H9 (cell line): ENCODE measurements around the gene GAS2L2. TPM values are rescaled to one million over a fixed set of nuclear protein-coding genes. Genes with fewer than 3 reads are reported as not detected.

Experiments
- DNase-seq: peaks from one replicate; pipeline ENCODE4 v3.0.0-alpha.2; 2017
- H2AFZ ChIP-seq: one replicate; pipeline ENCODE4 v1.6.1; 2013; ENCODE audit warnings: mild to moderate bottlenecking, low read length, control low read depth, moderate library complexity
- H2AK5ac ChIP-seq: 2 replicates; pipeline ENCODE4 v1.6.1; 2013; ENCODE audit warnings: low read length, control low read depth, mixed read lengths; ENCODE audit not compliant: insufficient read length
- H2BK120ac ChIP-seq: one replicate; pipeline ENCODE4 v1.6.1; 2013; ENCODE audit warnings: low read depth, mild to moderate bottlenecking, low read length, control low read depth, inconsistent platforms; ENCODE audit not compliant: poor library complexity, severe bottlenecking
- H2BK12ac ChIP-seq: 2 replicates; pipeline ENCODE4 v1.6.1; 2013; ENCODE audit warnings: low read length, control low read depth, mixed read lengths, low read depth; ENCODE audit not compliant: insufficient read length
- H2BK15ac ChIP-seq: 2 replicates; pipeline ENCODE4 v1.6.1; 2013; ENCODE audit warnings: low read depth, low read length, control low read depth
- H2BK20ac ChIP-seq: one replicate; pipeline ENCODE4 v1.6.1; 2013; ENCODE audit warnings: low read depth, mild to moderate bottlenecking, low read length, control low read depth, inconsistent platforms; ENCODE audit not compliant: poor library complexity, severe bottlenecking
- H2BK5ac ChIP-seq: 2 replicates; pipeline ENCODE4 v1.6.1; 2013; ENCODE audit warnings: low read length, control low read depth, mixed read lengths; ENCODE audit not compliant: insufficient read length
- H3K14ac ChIP-seq: 2 replicates; pipeline ENCODE4 v1.6.1; 2013; ENCODE audit warnings: low read length, control low read depth; ENCODE audit not compliant: insufficient read depth
- H3K18ac ChIP-seq: 2 replicates; pipeline ENCODE4 v1.6.1; 2013; ENCODE audit warnings: low read depth, mild to moderate bottlenecking, mixed read lengths, low read length, control low read depth; ENCODE audit not compliant: insufficient read length
- H3K23ac ChIP-seq: 2 replicates; pipeline ENCODE4 v1.6.1; 2013; ENCODE audit warnings: low read length, control low read depth, mixed read lengths, low read depth; ENCODE audit not compliant: insufficient read length
- H3K23me2 ChIP-seq: 2 replicates; pipeline ENCODE4 v1.6.1; 2013; ENCODE audit warnings: low read depth, mild to moderate bottlenecking, mixed read lengths, low read length, control low read depth; ENCODE audit not compliant: insufficient read length, poor library complexity, severe bottlenecking
- H3K27ac ChIP-seq: 2 replicates; pipeline ENCODE4 v1.5.1; 2013; ENCODE audit warnings: low read length, control low read depth, mixed read lengths, low read depth; ENCODE audit not compliant: insufficient read length
- H3K27me3 ChIP-seq: 2 replicates; pipeline ENCODE4 v1.6.1; 2013; ENCODE audit warnings: low read length, control low read depth, inconsistent platforms; ENCODE audit not compliant: insufficient read depth
- H3K4ac ChIP-seq: 2 replicates; pipeline ENCODE4 v1.6.1; 2013; ENCODE audit warnings: low read depth, mild to moderate bottlenecking, control low read depth, inconsistent platforms, low read length, moderate library complexity
- H3K4me1 ChIP-seq: 2 replicates; pipeline ENCODE4 v1.6.1; 2013; ENCODE audit warnings: low read length, control low read depth, inconsistent platforms; ENCODE audit not compliant: insufficient read depth
- H3K4me2 ChIP-seq: 2 replicates; pipeline ENCODE4 v1.6.1; 2013; ENCODE audit warnings: low read length, control low read depth, mixed read lengths; ENCODE audit not compliant: insufficient read length, insufficient read depth
- H3K56ac ChIP-seq: 2 replicates; pipeline ENCODE4 v1.6.1; 2013; ENCODE audit warnings: low read depth, mild to moderate bottlenecking, mixed read lengths, low read length, control low read depth; ENCODE audit not compliant: insufficient read length
- H3K79me1 ChIP-seq: 2 replicates; pipeline ENCODE4 v1.6.1; 2013; ENCODE audit warnings: low read depth, mild to moderate bottlenecking, moderate library complexity, low read length, control low read depth, inconsistent platforms; ENCODE audit not compliant: insufficient read depth, poor library complexity, severe bottlenecking
- H3K79me2 ChIP-seq: 2 replicates; pipeline ENCODE4 v1.6.1; 2013; ENCODE audit warnings: low read length, control low read depth, inconsistent platforms; ENCODE audit not compliant: insufficient read depth
- H3K9ac ChIP-seq: 2 replicates; pipeline ENCODE4 v1.6.1; 2013; ENCODE audit warnings: low read length, control low read depth, mixed read lengths; ENCODE audit not compliant: insufficient read length; ENCODE audit errors: extremely low read depth
- H3K9me3 ChIP-seq: one replicate; pipeline ENCODE4 v1.6.1; 2013; ENCODE audit warnings: low read depth, low read length, inconsistent platforms; ENCODE audit not compliant: control insufficient read depth
- H3T11ph ChIP-seq: one replicate; pipeline ENCODE4 v1.6.1; 2013; ENCODE audit warnings: mild to moderate bottlenecking, low read length, control low read depth, inconsistent platforms
- H4K20me1 ChIP-seq: one replicate; pipeline ENCODE4 v1.6.1; 2013; ENCODE audit not compliant: control insufficient read depth, insufficient read length, insufficient read depth
- H4K5ac ChIP-seq: 2 replicates; pipeline ENCODE4 v1.6.1; 2013; ENCODE audit warnings: low read depth, mild to moderate bottlenecking, mixed read lengths, low read length, control low read depth; ENCODE audit not compliant: insufficient read length
- H4K8ac ChIP-seq: replicated peaks from 2 replicates; pipeline ENCODE4 v1.6.1; 2013; ENCODE audit warnings: low read length, control low read depth, mixed read lengths, low read depth; ENCODE audit not compliant: insufficient read length
- H4K91ac ChIP-seq: 2 replicates; pipeline ENCODE4 v1.6.1; 2013; ENCODE audit warnings: low read depth, mild to moderate bottlenecking, moderate library complexity, mixed read lengths, low read length, control low read depth; ENCODE audit not compliant: insufficient read length
- H3K27ac Mint-ChIP-seq, 3 experiments: 2 replicates in 2 of 3; 3 replicates in 1 of 3; pipeline ENCODE4 v1.8.0; 2020 to 2021; ENCODE audit warnings: mixed read lengths in 3 of 3, mild to moderate bottlenecking in 1 of 3, moderate library complexity in 1 of 3
- H3K27me3 Mint-ChIP-seq: 2 replicates; pipeline ENCODE4 v1.8.0; 2021; ENCODE audit warnings: low read depth, mild to moderate bottlenecking, moderate library complexity, mixed read lengths
- H3K36me3 Mint-ChIP-seq, 3 experiments: 2 replicates in 2 of 3; 3 replicates in 1 of 3; pipeline ENCODE4 v1.8.0; 2020 to 2021; ENCODE audit warnings: low read depth in 3 of 3, mixed read lengths in 3 of 3; ENCODE audit not compliant: insufficient read depth in 1 of 3
- H3K4me1 Mint-ChIP-seq, 2 experiments: 2 replicates each; pipeline ENCODE4 v1.8.0; 2020; ENCODE audit warnings: mixed read lengths in 2 of 2
- H3K4me3 Mint-ChIP-seq, 2 experiments: 2 replicates in 1 of 2; 3 replicates in 1 of 2; pipeline ENCODE4 v1.8.0; 2020 to 2021; ENCODE audit warnings: mild to moderate bottlenecking in 2 of 2, mixed read lengths in 2 of 2, moderate library complexity in 1 of 2
- H3K9me3 Mint-ChIP-seq, 2 experiments: 2 replicates in 1 of 2; 3 replicates in 1 of 2; pipeline ENCODE4 v1.8.0; 2020; ENCODE audit warnings: mild to moderate bottlenecking in 2 of 2, mixed read lengths in 2 of 2, moderate library complexity in 1 of 2
- WGBS: extraction: QIAGEN DNeasy Blood & Tissue Kit; methylation state at CpG from one replicate; pipeline ENCODE4 v1.1.7; 2013; ENCODE audit warnings: missing lambda C conversion rate, low lambda C conversion rate, mixed read lengths; ENCODE audit not compliant: insufficient read length; ENCODE audit errors: extremely low coverage; 5-methylcytosine and 5-hydroxymethylcytosine counted together
- total RNA-seq: library from RNA; stranded (reverse); gene quantifications from 2 replicates; pipeline ENCODE4 v1.2.1, GENCODE V29; 2021
- TF ChIP-seq, protein P1 (sequence below): fragments of 200-600 bp; sonication (generic); conservative IDR thresholded peaks from 3 replicates; pipeline ENCODE4 v1.8.0; 2021; ENCODE audit warnings: antibody characterized with exemption, mild to moderate bottlenecking

Gene GAS2L2
- total RNA-seq, 1 experiment from 2014 or later = not detected

DNA sequence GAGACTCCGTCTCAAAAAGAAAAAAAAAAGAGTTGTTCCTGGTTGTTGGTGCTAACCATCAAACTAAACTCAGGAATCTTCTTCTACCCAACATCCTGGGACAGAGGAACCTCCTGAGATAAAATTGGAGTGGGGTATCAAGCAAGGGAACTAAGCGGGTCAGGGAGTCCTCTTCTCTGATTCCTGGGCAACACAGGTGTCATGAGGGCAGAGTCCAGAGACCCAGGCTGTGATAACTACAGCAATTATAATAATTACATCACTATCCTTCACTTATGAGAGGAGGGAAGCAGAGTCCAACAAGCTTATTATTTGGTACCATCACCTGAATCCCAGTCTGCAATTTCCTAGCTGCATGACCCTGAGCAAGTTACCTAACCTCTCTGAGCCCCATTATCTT is 15.8 kb upstream of the GAS2L2 start:
- H3K9me3 ChIP-seq = no peaks in the 10 kb centered on the region
- peaks cover 4% of the 10 kb centered on the region; the same call in 1 of the 2 replicates for H3K4me1 ChIP-seq
- DNase-seq = no peak
- no peak overlapping the region for H3K4me2 ChIP-seq
- H4K91ac ChIP-seq = no peak overlapping the region
- H3K56ac ChIP-seq = no peak overlapping the region
- no peak overlapping the region for H3K18ac ChIP-seq
- Mint-ChIP-seq H3K4me1 (peaks cover 32 to 33% of the 10 kb centered on the region in 2 experiments), H3K9me3 (no peaks in the 10 kb centered on the region; a peak in 2 of 5 replicates), H3K27ac (no peak overlapping the region), H3K27me3 (peaks cover 20% of the 10 kb centered on the region), H3K36me3 (no peaks in the 10 kb centered on the region; a peak in 1 of 7 replicates), H3K4me3 (no peak overlapping the region)
- H4K8ac ChIP-seq = no peak overlapping the region
- no peak overlapping the region for H2BK12ac ChIP-seq
- H3K23ac ChIP-seq = no peak overlapping the region
- no CpG with 5 or more reads among the region's 2 CpGs for WGBS
- TF ChIP-seq, protein P1, sequence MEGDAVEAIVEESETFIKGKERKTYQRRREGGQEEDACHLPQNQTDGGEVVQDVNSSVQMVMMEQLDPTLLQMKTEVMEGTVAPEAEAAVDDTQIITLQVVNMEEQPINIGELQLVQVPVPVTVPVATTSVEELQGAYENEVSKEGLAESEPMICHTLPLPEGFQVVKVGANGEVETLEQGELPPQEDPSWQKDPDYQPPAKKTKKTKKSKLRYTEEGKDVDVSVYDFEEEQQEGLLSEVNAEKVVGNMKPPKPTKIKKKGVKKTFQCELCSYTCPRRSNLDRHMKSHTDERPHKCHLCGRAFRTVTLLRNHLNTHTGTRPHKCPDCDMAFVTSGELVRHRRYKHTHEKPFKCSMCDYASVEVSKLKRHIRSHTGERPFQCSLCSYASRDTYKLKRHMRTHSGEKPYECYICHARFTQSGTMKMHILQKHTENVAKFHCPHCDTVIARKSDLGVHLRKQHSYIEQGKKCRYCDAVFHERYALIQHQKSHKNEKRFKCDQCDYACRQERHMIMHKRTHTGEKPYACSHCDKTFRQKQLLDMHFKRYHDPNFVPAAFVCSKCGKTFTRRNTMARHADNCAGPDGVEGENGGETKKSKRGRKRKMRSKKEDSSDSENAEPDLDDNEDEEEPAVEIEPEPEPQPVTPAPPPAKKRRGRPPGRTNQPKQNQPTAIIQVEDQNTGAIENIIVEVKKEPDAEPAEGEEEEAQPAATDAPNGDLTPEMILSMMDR = no peak
- H3K14ac ChIP-seq = no peak overlapping the region
- no peak overlapping the region for H2BK15ac ChIP-seq
- H3K79me2 ChIP-seq = no peaks in the 10 kb centered on the region
- H4K5ac ChIP-seq = no peak overlapping the region
- H2AK5ac ChIP-seq = no peak overlapping the region
- H2BK20ac ChIP-seq = no peak overlapping the region
- H3K23me2 ChIP-seq = peaks cover 5% of the 10 kb centered on the region
- no peak overlapping the region for H2AFZ ChIP-seq
- no peaks in the 10 kb centered on the region for H3K79me1 ChIP-seq
- H4K20me1 ChIP-seq = no peaks in the 10 kb centered on the region
- no peak overlapping the region for H3K27ac ChIP-seq
- H2BK5ac ChIP-seq = no peak overlapping the region
- H2BK120ac ChIP-seq = no peak overlapping the region
- no peaks in the 10 kb centered on the region for H3K27me3 ChIP-seq
- no peak overlapping the region for H3K4ac ChIP-seq
- no peak overlapping the region for H3K9ac ChIP-seq
- H3T11ph ChIP-seq = no peak overlapping the region
